Left kidney (tissue), 2 donors: Measurements from ENCODE around the gene NR6A1. TPM values are rescaled to one million over a fixed set of nuclear protein-coding genes. Genes with fewer than 3 reads are reported as not detected.

Experiments used
- DNase-seq: peaks from one replicate; pipeline ENCODE4 v3.0.0-alpha.2; 2013
- polyA plus RNA-seq: library from polyadenylated mRNA; unstranded; fragments of 120-200 nt; gene quantifications from one replicate; pipeline ENCODE4 v1.2.1, GENCODE V29; 2013; ENCODE audit not compliant: insufficient read length

NR6A1 gene
- polyA plus RNA-seq, 1 donor: 1.7 TPM

GRCh38 chr9:124489222-124489621, 281.9 kb downstream of the NR6A1 start:
- DNase-seq: no peak

- DNase-seq: no peak
Measured at GRCh38 chr9:124488641-124489210, 282.4 kb downstream of the NR6A1 start.

- no peak for DNase-seq
Measured at GRCh38 chr9:124487260-124488182, 283.6 kb downstream of the NR6A1 start.

DNA sequence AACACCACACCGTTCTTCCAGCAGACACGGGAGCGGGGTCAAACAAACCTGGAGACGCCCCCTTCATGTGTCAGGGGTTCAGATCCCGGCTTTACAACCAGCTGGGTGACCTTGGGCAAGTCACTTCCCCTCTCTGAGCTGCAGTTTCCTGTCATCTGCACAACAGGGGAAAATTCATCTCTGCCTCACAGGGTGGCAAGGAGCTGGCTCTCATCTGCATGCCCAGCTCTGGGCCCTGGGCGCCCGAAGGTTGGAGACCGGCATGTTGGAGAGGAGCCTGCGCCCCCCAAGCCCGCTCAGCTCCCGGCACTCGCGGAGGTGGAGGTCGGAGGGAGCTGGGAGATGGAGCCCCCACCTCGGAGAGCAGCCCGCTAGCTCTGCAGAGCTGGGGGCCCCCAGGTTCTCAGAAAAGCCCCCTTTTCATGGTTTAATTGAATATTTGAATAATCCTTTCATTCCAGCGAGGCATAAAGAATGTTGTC, 284.3 kb downstream of the NR6A1 start:
- DNase-seq: no peak

- no peak for DNase-seq
Measured at GRCh38 chr9:124485936-124486335, 285.2 kb downstream of the NR6A1 start.

GRCh38 chr9:124485201-124485600, 285.9 kb downstream of the NR6A1 start:
- no peak for DNase-seq

DNA sequence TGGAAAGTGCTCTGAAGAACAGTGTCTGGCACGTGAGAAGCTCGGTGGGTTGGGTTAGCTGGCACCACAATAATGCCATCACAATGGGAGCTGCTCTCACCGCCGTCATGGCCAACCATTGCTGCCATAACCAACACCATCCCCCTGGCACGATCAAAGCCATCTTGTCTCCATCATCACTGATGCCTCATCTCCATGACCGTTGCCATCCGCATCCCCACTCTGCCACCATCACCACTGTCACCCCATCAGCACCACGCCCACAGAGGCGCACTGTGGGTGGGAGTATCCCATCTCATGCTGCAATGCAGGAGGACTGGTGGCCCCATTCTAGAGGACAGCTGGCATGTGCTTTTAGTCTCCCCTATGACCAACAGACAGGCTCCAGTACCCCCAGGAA, 287.6 kb downstream of the NR6A1 start:
- DNase-seq: no peak

DNA sequence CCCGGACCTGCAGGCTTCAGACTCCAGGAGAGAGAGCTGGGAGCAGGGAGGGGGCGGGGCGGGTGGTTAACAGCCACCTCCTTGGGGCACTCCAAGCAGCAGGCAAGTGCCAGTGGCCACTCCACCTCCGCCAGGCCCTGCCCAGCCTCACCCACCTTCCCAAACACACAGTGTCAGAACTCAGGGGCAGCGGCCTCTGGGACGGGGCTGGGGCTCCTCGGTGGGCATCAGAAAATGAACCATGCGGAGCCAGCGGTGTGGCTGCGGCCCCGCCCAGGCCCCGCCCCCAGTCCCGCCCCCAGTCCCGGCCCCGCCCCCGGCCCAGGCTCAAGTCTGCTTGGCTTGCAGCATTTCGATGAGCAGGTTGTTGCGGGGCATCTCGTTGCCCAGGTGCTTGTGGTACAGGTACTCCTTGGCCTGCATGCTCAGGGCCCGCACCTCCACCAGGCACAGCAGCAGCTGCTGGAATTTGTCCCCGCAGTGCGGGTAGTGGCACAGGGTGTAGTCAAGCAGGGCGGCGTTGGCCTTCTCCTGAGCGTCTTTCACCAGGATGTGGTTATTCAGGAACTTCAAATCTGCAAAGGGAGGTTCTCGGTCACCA, 288.6 kb downstream of the NR6A1 start:
- no peak for DNase-seq

GRCh38 chr9:124481115-124481514, 290.0 kb downstream of the NR6A1 start:
- DNase-seq: no peak

DNA sequence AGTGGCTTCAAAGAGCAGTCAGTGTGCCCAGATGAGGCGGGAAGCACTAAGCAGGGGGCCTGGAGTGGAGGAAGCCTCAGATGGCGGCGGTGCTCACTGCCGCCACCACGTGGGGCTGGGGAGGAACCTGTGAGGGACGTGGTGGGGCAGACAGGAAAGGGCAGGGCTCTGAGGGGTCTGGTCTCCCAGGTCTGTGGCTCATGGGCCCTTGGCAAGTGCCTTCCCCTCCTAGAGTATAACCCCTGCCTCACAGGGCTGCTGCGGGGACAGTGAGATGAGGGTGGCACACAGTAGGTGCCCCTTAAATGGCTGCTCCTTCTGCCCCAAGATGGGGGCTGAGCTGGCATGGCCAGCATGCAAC, 290.5 kb downstream of the NR6A1 start:
- no peak for DNase-seq

DNA sequence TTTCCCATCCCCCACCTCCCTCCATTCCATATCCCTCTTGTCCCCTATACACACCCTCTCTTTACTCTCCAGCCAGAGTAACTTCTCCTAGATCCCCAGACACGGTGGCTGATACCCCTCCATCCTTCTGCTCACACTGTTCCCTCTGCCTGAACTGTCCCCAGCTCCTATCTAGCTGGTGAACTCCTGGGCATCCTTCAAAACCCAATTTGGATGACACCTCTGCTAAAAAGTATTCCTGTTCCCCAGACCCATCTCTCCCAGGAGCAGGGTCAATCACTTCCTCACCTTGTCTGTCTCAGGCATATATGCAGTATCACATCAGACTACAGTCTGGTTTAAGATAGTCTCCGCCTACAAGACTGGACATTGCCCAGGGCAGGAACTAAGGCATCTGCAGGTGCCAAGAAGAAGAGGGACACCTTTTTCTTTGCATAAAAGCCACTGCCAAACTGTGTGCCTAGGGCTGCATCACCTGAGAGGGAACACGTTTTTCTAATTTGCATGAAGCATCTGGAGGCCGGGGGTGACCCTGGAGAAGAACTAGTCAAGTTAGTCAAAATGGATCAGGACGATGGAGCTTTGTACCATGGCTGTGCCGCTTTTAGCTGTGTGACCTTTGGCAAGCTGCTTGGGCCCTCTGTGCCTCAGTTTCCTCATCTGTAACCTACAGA, 291.0 kb downstream of the NR6A1 start:
- DNase-seq: no peak

GRCh38 chr9:124479371-124479770, 291.7 kb downstream of the NR6A1 start:
- no peak for DNase-seq

GRCh38 chr9:124478354-124478753, 292.8 kb downstream of the NR6A1 start:
- DNase-seq: no peak

- DNase-seq: no peak
Measured at GRCh38 chr9:124477648-124478285, 293.3 kb downstream of the NR6A1 start.

- no peak for DNase-seq
Measured at GRCh38 chr9:124477211-124477647, 293.9 kb downstream of the NR6A1 start.

GRCh38 chr9:124475868-124476690, 295.0 kb downstream of the NR6A1 start:
- no peak for DNase-seq

DNA sequence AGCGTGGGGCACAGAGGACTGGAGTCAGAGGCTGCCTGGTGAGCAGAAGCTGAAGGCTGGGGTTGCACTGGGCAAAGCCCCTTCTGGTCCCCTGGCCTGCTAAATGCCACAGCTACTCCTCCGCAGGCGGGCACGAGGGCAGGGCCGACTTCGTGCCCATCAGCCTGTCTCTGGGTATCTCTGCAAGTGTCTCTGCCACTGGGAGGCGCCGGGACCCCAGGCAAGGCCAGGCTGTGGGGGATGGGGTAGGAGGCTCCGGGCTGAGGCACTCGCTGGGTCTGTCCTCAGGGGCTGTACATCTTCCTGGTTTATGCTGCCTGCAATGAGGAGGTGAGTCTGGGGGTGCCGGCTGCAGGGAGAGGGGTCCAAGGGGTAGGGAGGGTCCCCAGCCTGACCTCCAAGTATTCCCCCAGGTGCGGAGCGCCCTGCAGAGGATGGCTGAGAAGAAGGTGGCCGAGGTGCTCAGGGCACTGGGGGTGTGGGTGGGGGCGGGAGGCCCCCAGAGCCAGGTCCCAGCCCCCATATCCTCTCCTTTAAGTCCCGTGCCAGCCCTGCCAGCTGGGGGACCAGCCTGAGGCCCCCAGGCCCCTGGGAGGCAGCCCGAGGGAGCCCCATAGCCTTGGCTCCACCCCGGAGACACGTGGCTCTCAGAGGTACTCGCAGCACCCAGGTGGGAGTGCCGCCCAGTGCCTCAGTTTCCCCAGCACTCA, 295.8 kb downstream of the NR6A1 start:
- no peak for DNase-seq

DNA sequence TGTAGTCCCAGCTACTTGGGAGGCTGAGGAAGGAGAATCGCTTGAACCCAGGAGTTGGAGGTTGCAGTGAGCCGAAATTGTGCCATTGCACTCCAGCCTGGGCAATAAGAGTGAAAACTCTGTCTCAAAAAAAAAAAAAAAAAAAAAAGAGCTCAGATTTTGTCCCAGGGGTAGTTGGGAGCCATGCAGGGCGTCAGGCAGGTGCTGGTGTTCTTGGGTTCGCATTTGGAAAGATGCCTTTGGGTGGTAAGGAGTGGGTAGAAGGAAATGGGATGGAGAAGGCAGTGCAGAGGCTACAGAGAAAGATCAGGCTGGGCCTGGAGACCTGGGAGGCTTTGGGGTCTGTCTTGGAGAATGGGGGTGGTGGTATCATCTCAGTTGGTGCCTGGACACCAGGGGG, 297.0 kb downstream of the NR6A1 start:
- DNase-seq: no peak

- no peak for DNase-seq
Measured at GRCh38 chr9:124473310-124473709, 297.8 kb downstream of the NR6A1 start.

DNA sequence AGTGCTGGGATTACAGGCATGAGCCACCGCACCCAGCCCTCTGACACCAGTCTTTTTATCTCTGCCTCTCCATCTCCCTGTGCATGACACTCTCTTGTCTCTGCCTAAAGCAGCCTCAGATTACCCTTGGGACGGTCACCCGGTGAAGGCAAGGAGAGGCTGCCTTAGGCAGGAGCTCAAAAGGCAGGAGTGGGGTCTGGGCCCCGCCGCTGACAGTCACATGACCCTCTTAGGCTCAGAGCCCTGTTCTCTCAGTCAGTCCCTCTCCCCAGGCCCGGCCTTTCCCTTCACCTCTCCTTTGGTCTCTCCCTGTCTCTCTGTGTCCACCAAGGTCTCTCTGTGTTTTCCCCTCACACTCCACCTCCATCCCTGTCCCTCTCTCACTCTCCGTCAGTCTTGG, 298.3 kb downstream of the NR6A1 start:
- no peak for DNase-seq
